GM12891 (cell line): ENCODE results near the gene ROGDI.

ENCODE experiments used
- POLR2A ChIP-seq: IDR thresholded peaks from 2 replicates; pipeline ENCODE4 v1.6.1; 2011; ENCODE audit warnings: low read depth, low read length, control low read depth
- POU2F2 ChIP-seq: IDR thresholded peaks from 2 replicates; pipeline ENCODE4 v1.6.1; 2011; ENCODE audit warnings: low read depth, mild to moderate bottlenecking, control low read depth, low read length, moderate library complexity

DNA sequence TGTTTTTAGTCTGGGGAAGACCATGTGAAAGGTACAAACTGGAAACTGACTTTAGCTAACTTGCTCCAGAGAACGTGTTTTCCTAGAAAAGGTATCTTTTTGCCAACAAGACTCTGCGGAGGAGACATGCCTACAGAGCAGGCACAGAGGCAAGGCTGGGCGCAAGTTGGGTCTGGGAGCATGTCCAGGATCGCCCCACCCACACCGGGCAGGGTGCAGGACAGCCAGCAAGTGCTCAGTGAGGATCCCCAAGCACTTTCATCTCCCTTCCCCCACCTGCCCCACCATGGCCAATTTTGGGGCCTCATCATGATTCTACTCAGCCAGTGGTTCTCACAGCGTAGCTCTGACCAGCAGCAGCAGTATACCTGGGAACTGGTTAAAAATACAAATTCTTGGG, 18.2 kb upstream of the ROGDI start:
- TF ChIP-seq POLR2A (no peak), POU2F2 (no peak)
